NCI-H748 treated with DMSO at 0.1 percent for 48 hours (cell line): ENCODE data around the gene ZSCAN30.

ENCODE experiments used
- DNase-seq: peaks from one replicate; lab custom pipeline; 2025; lab: John Stamatoyannopoulos, UW

The ZSCAN30 gene

GRCh38 chr18:35278969-35279368, 11.1 kb downstream of the ZSCAN30 start:
- DNase-seq: no peak

GRCh38 chr18:35278085-35278484, 11.9 kb downstream of the ZSCAN30 start:
- DNase-seq: no peak

- DNase-seq: no peak
Observed at GRCh38 chr18:35277633-35278032, 12.4 kb downstream of the ZSCAN30 start.

GRCh38 chr18:35276267-35276666, 13.8 kb downstream of the ZSCAN30 start:
- no peak for DNase-seq

GRCh38 chr18:35271656-35272055, 18.4 kb downstream of the ZSCAN30 start:
- no peak for DNase-seq

GRCh38 chr18:35268821-35269220, 21.2 kb downstream of the ZSCAN30 start:
- no peak for DNase-seq

- no peak for DNase-seq
Observed at GRCh38 chr18:35267809-35268208, 22.2 kb downstream of the ZSCAN30 start.

GRCh38 chr18:35267161-35267651, 22.8 kb downstream of the ZSCAN30 start:
- DNase-seq: peak; percentile 77

- no peak for DNase-seq
Observed at GRCh38 chr18:35264409-35264808, 25.6 kb downstream of the ZSCAN30 start.

- DNase-seq: no peak
Observed at GRCh38 chr18:35256947-35257346, 33.1 kb downstream of the ZSCAN30 start.

GRCh38 chr18:35253655-35254287, 36.3 kb downstream of the ZSCAN30 start:
- DNase-seq: no peak

GRCh38 chr18:35252466-35252865, 37.6 kb downstream of the ZSCAN30 start:
- no peak for DNase-seq

GRCh38 chr18:35248429-35248828, 41.6 kb downstream of the ZSCAN30 start:
- DNase-seq: no peak

- DNase-seq: no peak
Observed at GRCh38 chr18:35247412-35248249, 42.4 kb downstream of the ZSCAN30 start.

GRCh38 chr18:35246831-35247230, 43.2 kb downstream of the ZSCAN30 start:
- DNase-seq: no peak

- DNase-seq: no peak
Observed at GRCh38 chr18:35245719-35246317, 44.2 kb downstream of the ZSCAN30 start.

GRCh38 chr18:35244671-35245070, 45.4 kb downstream of the ZSCAN30 start:
- DNase-seq: no peak

- DNase-seq: no peak
Observed at GRCh38 chr18:35242426-35242825, 47.6 kb downstream of the ZSCAN30 start.

- DNase-seq: no peak
Observed at GRCh38 chr18:35241448-35241804, 48.6 kb downstream of the ZSCAN30 start.

- DNase-seq: peak; percentile 96
Observed at GRCh38 chr18:35240664-35241447, 49.2 kb downstream of the ZSCAN30 start, which contains the start of gene ZNF397. Gene ZNF397, plus strand, starts transcription at chr18:35241034. Its CDS starts 1,437 bp downstream, at chr18:35242471.

GRCh38 chr18:35239314-35239713, 50.7 kb downstream of the ZSCAN30 start:
- DNase-seq: no peak
